ENCODE results near the gene ROS1. TPM values are rescaled to one million over a fixed set of nuclear protein-coding genes. Genes with fewer than 3 reads are reported as not detected.

ROS1 gene
- total and polyA plus RNA-seq, 10 of the 15 experiments (the other 5 are each of a cell fraction or from before 2014, with no cell fraction given) = under 0.01 to 0.07 (median 0.03) TPM; not detected in 5

- H3K4me2 ChIP-seq (ENCODE audit: control insufficient read depth, insufficient read depth) = no peak overlapping the region
- H4K20me1 ChIP-seq (ENCODE audit: control insufficient read depth, insufficient read depth) = no peaks in the 10 kb centered on the region
- intact Hi-C loops (cut with micrococcal nuclease; ENCODE audit: unreplicated experiment) (loop anchor here (5.0 to 10.0 kb wide), 3 partner anchors 212 to 1210 kb away; no protein-coding TSS in a partner anchor), in situ Hi-C loops (cut with MboI) (loop anchor here (5.0 kb wide), 1 partner anchor 482 kb away; no protein-coding TSS in a partner anchor)
- no TSS peak for BruUV-seq (replicated peaks)
- TF ChIP-seq ZBTB33 (IDR thresholded peaks at IDR 0.05) = no peak
- no peak for TF ChIP-seq EP300 (IDR thresholded peaks at IDR 0.05; ENCODE audit: borderline replicate concordance in 1 of 2, control insufficient read depth in 1 of 2, low read depth in 2 of 2, low read length in 2 of 2)
- TF ChIP-seq BMI1 (IDR thresholded peaks at IDR 0.05; ENCODE audit: borderline replicate concordance) = no peak
- no peak for TF ChIP-seq STAT3 (IDR thresholded peaks at IDR 0.05; ENCODE audit: low read depth, low read length)
- no peak for TF ChIP-seq ELK1 (IDR thresholded peaks at IDR 0.05; ENCODE audit: low read depth, low read length)
- no peak for TF ChIP-seq NFIC (IDR thresholded peaks at IDR 0.05; ENCODE audit: low read depth, low read length)
- TF ChIP-seq NKRF (conservative IDR thresholded peaks at IDR 0.05) = no peak
- TF ChIP-seq PAX8 (IDR thresholded peaks at IDR 0.05) = no peak
- no peak for TF ChIP-seq HDGF (IDR thresholded peaks at IDR 0.05)
- no peak for TF ChIP-seq CEBPZ (IDR thresholded peaks at IDR 0.05; ENCODE audit: low read depth, low read length)
- ChIA-PET SMC1A (ENCODE audit: uncharacterized antibody, unreplicated experiment) (interaction anchor here (1.0 kb wide), 1 partner anchor 259 kb away, joined by 4 read pairs; no protein-coding TSS in a partner anchor), CTCF (interaction anchor here (0.7 to 0.9 kb wide), 3 partner anchors 19 to 216 kb away, joined by 3 read pairs; no protein-coding TSS in a partner anchor), RAD21 (ENCODE audit: unreplicated experiment) (no interaction called here), POLR2A (no interaction called here)
- H3K9ac ChIP-seq (ENCODE audit: control insufficient read depth, insufficient read depth, low read length) = no peak overlapping the region
- H2AFZ ChIP-seq (ENCODE audit: control insufficient read depth, low read depth, low read length) = no peak overlapping the region
- H3K27ac ChIP-seq (ENCODE audit: control insufficient read depth, insufficient read depth) = no peak overlapping the region
- WGBS (ENCODE audit: insufficient coverage, insufficient replicate concordance, low lambda C conversion rate, missing lambda C conversion rate) = 83% methylated on average over 2 of the region's 2 CpGs
- H3K79me2 ChIP-seq (ENCODE audit: control insufficient read depth, insufficient read depth, low read length) = no peaks in the 10 kb centered on the region
- no peaks in the 10 kb centered on the region for H3K4me1 ChIP-seq (ENCODE audit: control insufficient read depth, insufficient read depth, low read length)
- no peak overlapping the region for H3K4me3 ChIP-seq
- H3K36me3 ChIP-seq (ENCODE audit: control insufficient read depth in 2 of 2, insufficient read depth in 2 of 2, low read length in 1 of 2) = no peaks in the 10 kb centered on the region
- ATAC-seq (peak; percentile 40; the same call in 1 of the 3 replicates), DNase-seq (ENCODE audit: low read depth, low spot score) (no peak), FAIRE-seq (no peak)
- H3K9me3 ChIP-seq (replicated peaks; ENCODE audit: control insufficient read depth, insufficient read depth, low read length) = no peaks in the 10 kb centered on the region
- H3K27me3 ChIP-seq (replicated peaks in 1 of 2; ENCODE audit: control insufficient read depth in 2 of 2, insufficient read depth in 2 of 2, low read length in 1 of 2) = no peaks in the 10 kb centered on the region; a peak in 1 of 4 replicates
Observed at GRCh38 chr6:117345292-117345610, 80.5 kb downstream of the ROS1 start.

All from GM12878 (cell line).